HEK293 (cell line): ENCODE measurements around the gene LAMC3.

Experiments used
- CTCF ChIA-PET: fragments of 350-600 bp; formaldehyde crosslinking; extraction: SDS; loops from one replicate; lab custom pipeline; 2021; ENCODE audit warnings: antibody characterized with exemption; lab: Yijun Ruan, JAX
- POLR2A ChIA-PET: fragments of 300-600 bp; formaldehyde crosslinking; extraction: SDS; loops from one replicate; lab custom pipeline; 2020; ENCODE audit warnings: antibody characterized with exemption, inconsistent platforms; lab: Yijun Ruan, JAX
- H3K27ac ChIP-seq: fragments of 200-500 bp; sonication (Bioruptor generic); 2 replicates; pipeline ENCODE4 v1.5.1; 2014; ENCODE audit warnings: low read depth, low read length, control low read depth, inconsistent platforms; ENCODE audit errors: extremely low read depth
- H3K36me3 ChIP-seq, 2 experiments: fragments of 200-500 bp in 1 of 2; sonication (Bioruptor generic) in 1 of 2; 1 replicate in 1 of 2; 2 replicates in 1 of 2; pipeline ENCODE4 v1.5.1; 2014 to 2017; ENCODE audit warnings: inconsistent platforms in 2 of 2, low read length in 2 of 2; ENCODE audit not compliant: control insufficient read depth in 2 of 2, insufficient read depth in 1 of 2
- H3K4me1 ChIP-seq: fragments of 200-500 bp; sonication (Bioruptor generic); 2 replicates; pipeline ENCODE4 v1.5.1; 2014; ENCODE audit warnings: mild to moderate bottlenecking, low read length, inconsistent platforms; ENCODE audit not compliant: control insufficient read depth, insufficient read depth
- H3K4me3 ChIP-seq: 2 replicates; pipeline ENCODE4 v1.5.1; 2011; ENCODE audit warnings: low read depth, mild to moderate bottlenecking, control low read depth, low read length, moderate library complexity
- H3K9me3 ChIP-seq: fragments of 200-500 bp; sonication (Bioruptor generic); 2 replicates; pipeline ENCODE4 v1.5.1; 2014; ENCODE audit warnings: low read depth, low read length, inconsistent platforms; ENCODE audit not compliant: control insufficient read depth, insufficient read depth
- SALL2 ChIP-seq: fragments of 450-650 bp; formaldehyde crosslinking; IDR thresholded peaks from 2 replicates; pipeline ENCODE4 v1.5.0; 2017; ENCODE audit warnings: missing biosample characterization, mild to moderate bottlenecking, missing genetic modification characterization, borderline replicate concordance
- ZBTB1 ChIP-seq: fragments of 450-650 bp; formaldehyde crosslinking; IDR thresholded peaks from 2 replicates; pipeline ENCODE4 v1.5.1; 2016; ENCODE audit warnings: missing biosample characterization, missing genetic modification characterization
- ZNF138 ChIP-seq: fragments of 450-650 bp; formaldehyde crosslinking; IDR thresholded peaks from 2 replicates; pipeline ENCODE4 v1.5.1; 2016; ENCODE audit warnings: missing biosample characterization, missing genetic modification characterization, borderline replicate concordance
- ZNF202 ChIP-seq: fragments of 450-650 bp; formaldehyde crosslinking; IDR thresholded peaks from 2 replicates; pipeline ENCODE4 v1.5.1; 2016; ENCODE audit warnings: missing biosample characterization, missing genetic modification characterization, borderline replicate concordance
- ZNF335 ChIP-seq: fragments of 450-650 bp; formaldehyde crosslinking; conservative IDR thresholded peaks from 2 replicates; pipeline ENCODE4 v1.5.1; 2016; ENCODE audit warnings: missing biosample characterization, missing genetic modification characterization
- ZNF510 ChIP-seq: fragments of 450-650 bp; formaldehyde crosslinking; IDR thresholded peaks from 2 replicates; pipeline ENCODE4 v1.5.1; 2018; ENCODE audit warnings: mild to moderate bottlenecking, missing genetic modification characterization, missing biosample characterization; ENCODE audit not compliant: insufficient replicate concordance
- ZNF843 ChIP-seq: fragments of 450-650 bp; formaldehyde crosslinking; IDR thresholded peaks from 2 replicates; pipeline ENCODE4 v1.5.1; 2016; ENCODE audit warnings: missing biosample characterization, missing genetic modification characterization
- TF ChIP-seq, protein P1 (sequence below): fragments of 450-650 bp; formaldehyde crosslinking; IDR thresholded peaks from 2 replicates; pipeline ENCODE4 v1.5.1; 2016; ENCODE audit warnings: missing biosample characterization, missing genetic modification characterization, low read depth
- TF ChIP-seq, protein P2 (sequence below): fragments of 450-650 bp; formaldehyde crosslinking; IDR thresholded peaks from 2 replicates; pipeline ENCODE4 v1.5.1; 2017; ENCODE audit warnings: missing biosample characterization, missing genetic modification characterization
- TF ChIP-seq, protein P3 (sequence below): fragments of 450-650 bp; formaldehyde crosslinking; IDR thresholded peaks from 2 replicates; pipeline ENCODE4 v1.5.1; 2016; ENCODE audit warnings: missing biosample characterization, missing genetic modification characterization

Gene LAMC3

DNA sequence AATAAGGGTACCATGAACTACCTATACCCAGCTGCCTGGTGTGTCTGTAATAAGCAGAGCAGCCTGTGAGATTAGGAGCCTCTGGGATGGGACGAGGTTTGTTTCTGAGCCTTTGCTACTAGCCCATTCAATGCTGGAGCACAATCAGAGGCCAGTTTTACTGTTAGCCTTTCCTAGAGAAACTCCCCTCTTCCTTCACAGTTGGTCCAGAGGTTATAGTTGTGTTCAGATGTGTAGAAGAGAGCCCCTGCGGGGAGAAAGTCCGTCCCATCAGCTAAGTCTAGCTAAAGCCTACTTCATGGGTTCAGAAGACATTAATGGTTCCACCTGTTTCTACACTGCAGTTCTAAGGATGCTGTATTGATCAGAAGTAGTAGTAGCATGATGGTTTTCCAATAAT lies 133.2 kb downstream of the LAMC3 start:
- Histone ChIP-seq H3K4me3 (no peak overlapping the region), H3K36me3 (peaks cover 4 to 94% of the 10 kb centered on the region in 2 experiments), H3K27ac (no peak overlapping the region), H3K9me3 (no peaks in the 10 kb centered on the region), H3K4me1 (no peaks in the 10 kb centered on the region)
- ChIA-PET CTCF (interaction anchor here (2.2 kb wide), 1 partner anchor 194 kb away, joined by 9 read pairs; no protein-coding TSS in a partner anchor), POLR2A (no interaction called here)
- TF ChIP-seq SALL2 (tag by site-specific recombination) (no peak), ZNF202 (tag by site-specific recombination) (no peak), ZNF138 (tag by site-specific recombination) (no peak), ZNF510 (no peak), ZNF843 (tag by site-specific recombination) (no peak), ZBTB1 (no peak), ZNF335 (tag by site-specific recombination) (no peak)
- TF ChIP-seq, protein P1, sequence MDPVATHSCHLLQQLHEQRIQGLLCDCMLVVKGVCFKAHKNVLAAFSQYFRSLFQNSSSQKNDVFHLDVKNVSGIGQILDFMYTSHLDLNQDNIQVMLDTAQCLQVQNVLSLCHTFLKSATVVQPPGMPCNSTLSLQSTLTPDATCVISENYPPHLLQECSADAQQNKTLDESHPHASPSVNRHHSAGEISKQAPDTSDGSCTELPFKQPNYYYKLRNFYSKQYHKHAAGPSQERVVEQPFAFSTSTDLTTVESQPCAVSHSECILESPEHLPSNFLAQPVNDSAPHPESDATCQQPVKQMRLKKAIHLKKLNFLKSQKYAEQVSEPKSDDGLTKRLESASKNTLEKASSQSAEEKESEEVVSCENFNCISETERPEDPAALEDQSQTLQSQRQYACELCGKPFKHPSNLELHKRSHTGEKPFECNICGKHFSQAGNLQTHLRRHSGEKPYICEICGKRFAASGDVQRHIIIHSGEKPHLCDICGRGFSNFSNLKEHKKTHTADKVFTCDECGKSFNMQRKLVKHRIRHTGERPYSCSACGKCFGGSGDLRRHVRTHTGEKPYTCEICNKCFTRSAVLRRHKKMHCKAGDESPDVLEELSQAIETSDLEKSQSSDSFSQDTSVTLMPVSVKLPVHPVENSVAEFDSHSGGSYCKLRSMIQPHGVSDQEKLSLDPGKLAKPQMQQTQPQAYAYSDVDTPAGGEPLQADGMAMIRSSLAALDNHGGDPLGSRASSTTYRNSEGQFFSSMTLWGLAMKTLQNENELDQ (tag by site-specific recombination) = no peak
- TF ChIP-seq, protein P2, sequence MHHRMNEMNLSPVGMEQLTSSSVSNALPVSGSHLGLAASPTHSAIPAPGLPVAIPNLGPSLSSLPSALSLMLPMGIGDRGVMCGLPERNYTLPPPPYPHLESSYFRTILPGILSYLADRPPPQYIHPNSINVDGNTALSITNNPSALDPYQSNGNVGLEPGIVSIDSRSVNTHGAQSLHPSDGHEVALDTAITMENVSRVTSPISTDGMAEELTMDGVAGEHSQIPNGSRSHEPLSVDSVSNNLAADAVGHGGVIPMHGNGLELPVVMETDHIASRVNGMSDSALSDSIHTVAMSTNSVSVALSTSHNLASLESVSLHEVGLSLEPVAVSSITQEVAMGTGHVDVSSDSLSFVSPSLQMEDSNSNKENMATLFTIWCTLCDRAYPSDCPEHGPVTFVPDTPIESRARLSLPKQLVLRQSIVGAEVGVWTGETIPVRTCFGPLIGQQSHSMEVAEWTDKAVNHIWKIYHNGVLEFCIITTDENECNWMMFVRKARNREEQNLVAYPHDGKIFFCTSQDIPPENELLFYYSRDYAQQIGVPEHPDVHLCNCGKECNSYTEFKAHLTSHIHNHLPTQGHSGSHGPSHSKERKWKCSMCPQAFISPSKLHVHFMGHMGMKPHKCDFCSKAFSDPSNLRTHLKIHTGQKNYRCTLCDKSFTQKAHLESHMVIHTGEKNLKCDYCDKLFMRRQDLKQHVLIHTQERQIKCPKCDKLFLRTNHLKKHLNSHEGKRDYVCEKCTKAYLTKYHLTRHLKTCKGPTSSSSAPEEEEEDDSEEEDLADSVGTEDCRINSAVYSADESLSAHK = no peak
- TF ChIP-seq, protein P3, sequence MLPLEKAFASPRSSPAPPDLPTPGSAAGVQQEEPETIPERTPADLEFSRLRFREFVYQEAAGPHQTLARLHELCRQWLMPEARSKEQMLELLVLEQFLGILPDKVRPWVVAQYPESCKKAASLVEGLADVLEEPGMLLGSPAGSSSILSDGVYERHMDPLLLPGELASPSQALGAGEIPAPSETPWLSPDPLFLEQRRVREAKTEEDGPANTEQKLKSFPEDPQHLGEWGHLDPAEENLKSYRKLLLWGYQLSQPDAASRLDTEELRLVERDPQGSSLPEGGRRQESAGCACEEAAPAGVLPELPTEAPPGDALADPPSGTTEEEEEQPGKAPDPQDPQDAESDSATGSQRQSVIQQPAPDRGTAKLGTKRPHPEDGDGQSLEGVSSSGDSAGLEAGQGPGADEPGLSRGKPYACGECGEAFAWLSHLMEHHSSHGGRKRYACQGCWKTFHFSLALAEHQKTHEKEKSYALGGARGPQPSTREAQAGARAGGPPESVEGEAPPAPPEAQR (tag by site-specific recombination) = no peak
